Thoracic aorta (tissue), 2 donors: ENCODE measurements around the gene KCNIP4. TPM values are rescaled to one million over a fixed set of nuclear protein-coding genes. Genes with fewer than 3 reads are reported as not detected.

ENCODE experiments used
- ATAC-seq: fragments of 150-250 bp; one replicate; pipeline ENCODE4 v1.8.0; 2017; ENCODE audit warnings: low read depth; ENCODE audit not compliant: insufficient number of reproducible peaks, low FRiP score
- DNase-seq: peaks from one replicate; pipeline ENCODE4 v3.0.0-alpha.2; 2020; ENCODE audit warnings: low spot score
- H3K27ac ChIP-seq, 2 donors: fragments of 200-600 bp; sonication (generic); 1 replicate in 1 of 2; 2 replicates in 1 of 2; pipeline ENCODE4 v1.5.1; 2016; ENCODE audit warnings: mild to moderate bottlenecking in 2 of 2, moderate library complexity in 2 of 2
- H3K27me3 ChIP-seq: fragments of 200-600 bp; sonication (generic); replicated peaks from 2 replicates; pipeline ENCODE4 v1.6.0; 2016; ENCODE audit warnings: mild to moderate bottlenecking; ENCODE audit not compliant: insufficient read depth
- H3K36me3 ChIP-seq: fragments of 200-600 bp; sonication (generic); one replicate; pipeline ENCODE4 v1.5.1; 2016
- H3K4me1 ChIP-seq, 2 donors: fragments of 200-600 bp; sonication (generic); 1 replicate in 1 of 2; 2 replicates in 1 of 2; pipeline versions ENCODE4 v1.5.1 to v1.6.0; 2016; ENCODE audit warnings: low read depth in 2 of 2, mild to moderate bottlenecking in 1 of 2; ENCODE audit not compliant: control insufficient read depth in 1 of 2
- H3K4me3 ChIP-seq: fragments of 200-600 bp; sonication (generic); 2 replicates; pipeline ENCODE4 v1.5.1; 2016; ENCODE audit warnings: mild to moderate bottlenecking
- H3K9me3 ChIP-seq: fragments of 200-600 bp; sonication (generic); 2 replicates; pipeline ENCODE4 v1.5.1; 2016
- total RNA-seq, 2 donors: library from RNA; depleted of rRNA; stranded (reverse); fragments of >200 nt; gene quantifications; one replicate each; pipeline versions ENCODE4 v1.1.0 to v1.2.3, GENCODE V29; 2016
- TF ChIP-seq, protein P1 (sequence below): fragments of 200-600 bp; sonication (generic); IDR thresholded peaks from one replicate; pipeline ENCODE4 v1.5.1; 2019; ENCODE audit warnings: antibody characterized with exemption

KCNIP4 gene
- total RNA-seq, 2 donors from 2014 or later: not detected

- Histone ChIP-seq H3K36me3 (no peaks in the 10 kb centered on the region), H3K27me3 (no peaks in the 10 kb centered on the region), H3K4me3 (no peak overlapping the region), H3K27ac (no peak overlapping the region), H3K4me1 (no peaks in the 10 kb centered on the region), H3K9me3 (no peaks in the 10 kb centered on the region)
- ATAC-seq (no peak), DNase-seq (no peak)
- TF ChIP-seq, protein P1, sequence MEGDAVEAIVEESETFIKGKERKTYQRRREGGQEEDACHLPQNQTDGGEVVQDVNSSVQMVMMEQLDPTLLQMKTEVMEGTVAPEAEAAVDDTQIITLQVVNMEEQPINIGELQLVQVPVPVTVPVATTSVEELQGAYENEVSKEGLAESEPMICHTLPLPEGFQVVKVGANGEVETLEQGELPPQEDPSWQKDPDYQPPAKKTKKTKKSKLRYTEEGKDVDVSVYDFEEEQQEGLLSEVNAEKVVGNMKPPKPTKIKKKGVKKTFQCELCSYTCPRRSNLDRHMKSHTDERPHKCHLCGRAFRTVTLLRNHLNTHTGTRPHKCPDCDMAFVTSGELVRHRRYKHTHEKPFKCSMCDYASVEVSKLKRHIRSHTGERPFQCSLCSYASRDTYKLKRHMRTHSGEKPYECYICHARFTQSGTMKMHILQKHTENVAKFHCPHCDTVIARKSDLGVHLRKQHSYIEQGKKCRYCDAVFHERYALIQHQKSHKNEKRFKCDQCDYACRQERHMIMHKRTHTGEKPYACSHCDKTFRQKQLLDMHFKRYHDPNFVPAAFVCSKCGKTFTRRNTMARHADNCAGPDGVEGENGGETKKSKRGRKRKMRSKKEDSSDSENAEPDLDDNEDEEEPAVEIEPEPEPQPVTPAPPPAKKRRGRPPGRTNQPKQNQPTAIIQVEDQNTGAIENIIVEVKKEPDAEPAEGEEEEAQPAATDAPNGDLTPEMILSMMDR: no peak
These were observed 780.9 kb downstream of the KCNIP4 start for GRCh38 chr4:21167711-21168110.

DNA sequence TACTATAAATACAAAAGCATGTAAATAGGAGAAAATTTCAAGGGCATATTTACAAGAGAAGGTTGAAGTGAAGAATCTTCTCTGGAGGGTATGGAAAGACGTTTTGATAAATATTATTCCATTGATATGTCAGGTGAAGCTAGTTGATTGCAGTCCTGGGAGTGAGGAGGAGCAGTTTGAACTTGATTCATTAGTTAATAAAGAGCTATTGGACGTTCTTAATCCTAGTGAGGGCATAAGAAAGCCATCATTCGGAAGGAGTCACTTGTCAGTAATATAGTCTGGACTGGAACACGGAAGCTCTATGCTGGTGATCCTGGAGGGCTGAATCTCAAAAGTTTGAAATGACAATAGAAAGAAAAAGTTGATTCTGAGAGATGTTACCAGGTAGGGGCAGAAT lies 793.2 kb downstream of the KCNIP4 start:
- Histone ChIP-seq H3K27ac (no peak overlapping the region), H3K36me3 (no peaks in the 10 kb centered on the region), H3K4me3 (no peak overlapping the region), H3K27me3 (no peaks in the 10 kb centered on the region), H3K9me3 (no peaks in the 10 kb centered on the region), H3K4me1 (no peaks in the 10 kb centered on the region)
- DNase-seq (no peak), ATAC-seq (no peak)
- TF ChIP-seq, protein P1: no peak

- Histone ChIP-seq H3K9me3 (no peaks in the 10 kb centered on the region), H3K27ac (no peak overlapping the region), H3K27me3 (no peaks in the 10 kb centered on the region), H3K36me3 (no peaks in the 10 kb centered on the region), H3K4me1 (no peaks in the 10 kb centered on the region), H3K4me3 (no peak overlapping the region)
- TF ChIP-seq, protein P1: no peak
- ATAC-seq (no peak), DNase-seq (no peak)
These were observed 809.2 kb downstream of the KCNIP4 start for GRCh38 chr4:21139327-21139726.

- Histone ChIP-seq H3K27me3 (no peaks in the 10 kb centered on the region), H3K4me3 (no peak overlapping the region), H3K27ac (no peak overlapping the region), H3K36me3 (no peaks in the 10 kb centered on the region), H3K4me1 (no peaks in the 10 kb centered on the region), H3K9me3 (no peaks in the 10 kb centered on the region)
- no peak for DNase-seq
- TF ChIP-seq, protein P1: no peak
- no peak for ATAC-seq
These were observed 812.4 kb downstream of the KCNIP4 start for GRCh38 chr4:21136051-21136630.

DNA sequence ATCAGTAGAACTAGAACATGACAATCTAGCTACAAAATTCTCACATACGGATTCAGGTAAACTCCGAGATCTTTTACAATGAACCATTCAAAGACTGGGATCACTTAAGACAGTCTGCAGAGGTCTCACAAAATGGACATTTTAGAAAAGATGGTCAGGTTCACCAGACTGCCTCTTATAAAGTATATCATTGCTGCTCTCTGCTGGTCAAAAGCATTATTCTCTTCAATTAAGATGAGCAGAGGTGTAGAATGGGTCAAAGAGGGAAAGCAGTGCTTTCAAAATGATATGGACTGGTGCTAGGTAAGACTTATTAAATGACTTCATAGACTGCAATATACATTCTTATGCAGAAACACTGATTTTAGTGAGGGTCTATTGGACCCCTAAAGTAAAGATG lies 813.6 kb downstream of the KCNIP4 start:
- TF ChIP-seq, protein P1: no peak
- Histone ChIP-seq H3K27ac (no peak overlapping the region), H3K4me1 (no peaks in the 10 kb centered on the region), H3K27me3 (no peaks in the 10 kb centered on the region), H3K36me3 (no peaks in the 10 kb centered on the region), H3K9me3 (no peaks in the 10 kb centered on the region), H3K4me3 (no peak overlapping the region)
- no peak for ATAC-seq
- no peak for DNase-seq
